ENCODE results near the gene TNNI2.

Gene TNNI2

DNA sequence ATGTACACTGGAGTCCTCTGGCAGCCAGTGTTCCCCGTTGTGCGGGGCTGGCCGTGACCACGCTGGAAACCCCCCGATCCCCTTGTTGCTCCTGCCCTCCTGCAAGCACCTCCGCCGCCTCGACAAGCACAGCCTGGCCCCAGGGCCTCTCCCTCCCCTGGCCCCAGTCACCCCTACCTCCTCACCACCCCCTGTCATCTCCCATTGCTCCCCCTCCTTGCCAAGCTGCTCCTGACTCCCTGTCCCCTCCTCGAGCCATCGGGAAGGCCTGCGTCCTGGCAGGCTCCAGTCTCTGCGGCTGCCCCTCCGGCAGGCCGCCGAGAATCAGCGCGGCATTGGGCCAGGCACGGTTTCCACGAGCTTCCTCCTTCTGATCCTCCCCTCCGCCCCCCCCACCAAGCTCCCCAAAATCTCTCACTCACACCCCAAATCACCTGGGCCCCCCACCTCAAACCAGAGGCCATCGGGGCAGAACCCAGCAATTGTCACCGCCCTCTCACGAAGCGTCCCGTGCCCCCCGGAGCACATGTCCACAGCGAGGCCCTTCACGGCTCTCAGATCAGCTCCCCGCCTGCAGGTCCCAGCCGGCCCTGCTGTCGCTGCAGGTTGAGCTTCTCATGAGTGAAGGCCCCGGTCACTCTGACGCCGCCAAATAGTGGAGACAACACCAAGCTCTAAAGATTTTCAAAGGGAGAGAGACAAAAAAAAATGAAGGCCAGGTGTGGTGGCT lies 8.4 kb downstream of the TNNI2 start:
- DNase-seq, result no peak

- DNase-seq, result no peak
These were observed 9.3 kb downstream of the TNNI2 start for GRCh38 chr11:1847926-1848639.

DNA sequence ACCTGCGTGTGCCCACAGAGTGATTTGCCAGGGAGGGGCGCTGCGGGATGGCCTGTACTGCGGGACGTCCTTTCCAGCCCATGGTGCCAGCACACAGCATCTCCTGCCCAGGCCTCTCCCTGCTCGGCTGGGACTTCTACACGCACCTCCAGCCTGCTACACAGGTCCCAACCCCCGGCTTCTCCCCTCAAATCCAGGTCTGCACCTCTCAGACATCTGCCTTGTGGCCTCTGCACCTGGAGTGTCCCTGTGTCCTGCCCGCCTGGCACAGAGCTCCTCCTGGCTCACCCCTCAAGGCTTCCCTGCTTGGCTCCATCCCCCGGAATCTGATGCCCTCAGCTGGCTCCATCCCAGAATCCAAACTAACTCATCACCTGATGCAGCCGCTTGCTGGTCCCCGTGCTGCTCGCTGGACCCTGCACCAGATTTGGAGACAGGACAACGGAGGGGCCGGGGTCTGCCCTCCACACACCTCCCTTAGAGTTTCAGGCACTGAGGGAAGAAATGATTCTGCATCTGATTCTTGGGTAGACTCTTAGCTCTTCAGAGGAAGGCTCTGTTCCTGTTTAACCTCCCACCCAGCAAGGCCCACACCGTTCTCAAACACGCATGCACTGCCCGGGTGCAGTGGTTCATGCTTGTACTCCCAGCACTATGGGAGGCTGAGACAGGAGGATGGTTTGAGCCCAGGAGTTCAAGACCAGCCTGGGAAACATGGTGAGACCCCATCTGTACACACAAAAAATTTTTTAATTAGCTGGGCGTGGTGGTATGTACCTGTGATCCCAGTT lies 10.1 kb downstream of the TNNI2 start:
- DNase-seq, result no peak

DNA sequence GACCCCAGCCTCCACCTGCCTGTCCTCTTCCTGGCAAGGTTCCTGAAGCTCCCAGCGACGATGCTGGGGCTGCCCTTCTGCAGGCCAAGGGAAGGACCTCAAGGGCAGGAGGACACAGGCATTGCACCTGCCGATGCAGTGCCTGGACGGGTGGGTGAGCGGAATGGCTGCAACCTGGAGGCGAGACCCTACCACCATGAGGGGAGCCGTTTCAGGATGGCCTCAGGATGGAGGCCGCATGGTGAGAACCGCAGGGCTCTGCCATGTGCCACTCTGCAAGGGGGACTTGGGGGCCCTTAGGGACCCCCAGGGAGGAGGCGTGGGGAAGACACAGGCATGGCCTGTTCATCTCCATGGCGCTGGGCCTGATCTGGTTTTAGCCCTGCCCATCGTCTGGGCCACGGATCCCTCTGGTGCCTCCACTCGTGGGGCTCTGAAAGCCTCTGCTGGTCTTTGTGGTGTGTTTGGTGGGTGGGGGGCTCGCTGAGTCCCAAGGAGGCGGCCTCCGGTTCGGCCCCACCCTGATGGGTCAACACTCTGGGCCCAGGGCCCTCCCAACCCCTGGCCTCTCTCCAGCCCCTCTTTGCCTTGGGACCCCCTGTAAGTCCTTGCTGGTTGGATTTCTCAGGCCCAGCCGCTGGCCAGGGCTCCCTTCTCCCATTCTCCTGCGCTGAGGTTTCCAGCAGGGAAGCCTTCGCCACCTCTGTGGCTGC lies 12.8 kb downstream of the TNNI2 start:
- DNase-seq, result no peak

DNA sequence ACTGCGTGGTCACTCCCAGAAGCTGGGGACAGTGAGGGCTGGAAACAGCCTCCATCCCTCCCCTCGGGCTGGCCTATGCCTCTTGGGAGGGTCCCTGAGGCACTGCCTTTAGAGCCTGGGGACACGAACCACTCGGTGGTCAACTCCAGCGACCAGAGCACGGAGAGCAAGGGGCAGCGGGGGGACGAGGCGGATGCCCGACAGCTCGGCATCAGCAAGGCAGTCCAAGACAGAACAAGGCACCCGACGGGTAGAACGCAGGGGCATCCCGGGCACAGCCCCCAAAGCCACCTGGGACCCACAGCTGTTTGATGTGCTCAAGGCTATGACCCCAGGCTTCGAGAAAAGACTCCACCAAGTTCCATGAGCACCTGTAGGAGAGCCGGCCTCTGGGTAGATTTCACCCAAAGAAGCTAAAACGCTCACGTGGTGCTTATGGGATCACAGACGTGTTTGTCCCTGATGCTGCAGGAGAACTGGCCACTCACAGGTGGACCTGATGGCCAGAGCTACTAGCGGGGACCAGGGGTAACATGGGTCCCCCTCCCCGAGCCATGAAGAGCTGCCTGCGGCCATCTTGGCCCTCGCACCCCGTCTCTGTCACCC lies 13.6 kb downstream of the TNNI2 start:
- DNase-seq, result no peak

GRCh38 chr11:1852877-1853276 lies 14.1 kb downstream of the TNNI2 start, which contains the start of gene LSP1:
Gene LSP1, plus strand, starts transcription at chr11:1853084. Its CDS starts 61 bp downstream, at chr11:1853145.
- DNase-seq, result no peak

DNA sequence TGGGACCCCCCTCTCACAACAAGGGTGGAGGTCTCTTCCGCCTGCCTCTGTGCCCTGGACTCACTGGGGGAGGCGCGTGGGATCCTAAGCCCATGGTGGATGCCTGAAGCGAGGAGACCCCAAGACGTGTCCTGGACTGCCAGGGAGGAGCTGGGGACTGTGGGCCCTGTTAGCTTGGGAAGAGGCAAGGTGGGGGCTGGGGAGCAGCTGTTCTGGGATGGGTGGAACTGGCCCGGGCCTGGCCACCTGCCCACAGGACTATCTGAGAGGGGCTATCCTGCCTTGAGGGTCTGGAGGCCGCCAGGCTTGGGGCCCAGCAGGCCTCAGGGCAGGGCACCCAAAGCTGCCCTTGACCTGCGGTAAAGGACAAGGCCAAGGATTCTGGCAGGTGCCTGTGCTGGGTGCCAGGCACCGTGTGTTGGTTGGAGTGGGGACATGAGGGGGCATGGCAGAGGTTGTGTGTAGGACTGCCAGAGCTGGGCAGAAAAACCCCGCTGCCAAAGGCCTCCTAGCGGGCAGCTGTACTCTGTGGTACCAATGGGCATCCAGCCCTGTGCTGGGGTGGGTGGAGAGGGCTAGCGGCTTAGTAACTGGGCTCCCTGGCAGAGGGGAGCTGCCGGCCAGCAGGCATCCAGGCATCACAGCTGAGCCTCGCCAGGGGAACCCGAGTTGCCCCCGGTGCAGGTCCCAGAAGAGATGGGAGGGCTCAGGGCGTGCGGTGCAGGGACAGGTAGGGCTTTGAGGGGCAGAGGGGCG lies 14.8 kb downstream of the TNNI2 start:
- no peak for DNase-seq

GRCh38 chr11:1854132-1854948 lies 15.6 kb downstream of the TNNI2 start:
- DNase-seq, result no peak

DNA sequence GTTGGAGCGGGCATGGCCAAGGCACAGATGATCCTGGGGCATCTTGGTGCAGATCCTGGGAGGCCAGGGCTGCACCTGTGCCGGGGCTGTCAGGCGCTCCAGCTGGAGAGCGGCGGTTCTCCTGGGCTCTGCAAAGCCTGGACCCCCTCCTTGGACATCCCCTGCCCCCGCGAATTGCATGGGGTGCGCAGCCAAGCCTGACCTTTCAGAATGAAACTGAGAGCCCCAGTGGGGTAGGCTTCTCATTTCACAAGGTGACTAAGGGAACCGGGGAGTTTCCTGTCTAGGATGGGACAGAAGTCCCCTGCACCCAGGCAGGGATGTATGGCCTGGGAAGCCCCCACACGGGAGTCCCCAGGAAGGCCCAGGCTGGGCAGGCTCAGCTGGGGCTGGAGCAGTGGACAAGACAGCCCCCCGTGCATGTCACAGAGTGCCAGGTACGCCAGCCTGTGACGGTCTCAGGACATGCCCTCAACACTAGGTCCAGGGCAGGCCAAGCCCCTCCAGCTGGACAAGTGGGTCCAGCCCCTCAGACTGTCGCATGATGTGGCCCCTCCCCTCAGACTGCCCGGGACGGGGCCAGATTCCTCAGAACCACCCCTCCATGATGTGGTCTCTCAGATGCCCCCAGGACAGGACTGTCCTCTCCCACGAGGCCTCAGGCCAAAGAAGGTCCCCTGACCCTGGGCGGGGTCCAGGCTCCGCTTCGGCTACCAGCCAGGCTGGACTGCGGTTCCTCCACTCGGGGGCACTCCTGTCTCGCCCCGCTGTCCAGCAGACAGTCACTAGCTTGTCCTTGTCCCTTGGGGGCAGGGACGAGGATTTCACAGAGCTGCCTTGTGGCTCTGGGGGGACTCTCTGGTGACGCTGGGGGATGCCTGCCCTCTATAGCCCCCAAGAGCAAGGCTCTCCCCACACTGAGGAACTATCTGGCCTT lies 16.4 kb downstream of the TNNI2 start:
- no peak for DNase-seq

GRCh38 chr11:1855886-1856265 lies 17.1 kb downstream of the TNNI2 start:
- DNase-seq, result no peak

DNA sequence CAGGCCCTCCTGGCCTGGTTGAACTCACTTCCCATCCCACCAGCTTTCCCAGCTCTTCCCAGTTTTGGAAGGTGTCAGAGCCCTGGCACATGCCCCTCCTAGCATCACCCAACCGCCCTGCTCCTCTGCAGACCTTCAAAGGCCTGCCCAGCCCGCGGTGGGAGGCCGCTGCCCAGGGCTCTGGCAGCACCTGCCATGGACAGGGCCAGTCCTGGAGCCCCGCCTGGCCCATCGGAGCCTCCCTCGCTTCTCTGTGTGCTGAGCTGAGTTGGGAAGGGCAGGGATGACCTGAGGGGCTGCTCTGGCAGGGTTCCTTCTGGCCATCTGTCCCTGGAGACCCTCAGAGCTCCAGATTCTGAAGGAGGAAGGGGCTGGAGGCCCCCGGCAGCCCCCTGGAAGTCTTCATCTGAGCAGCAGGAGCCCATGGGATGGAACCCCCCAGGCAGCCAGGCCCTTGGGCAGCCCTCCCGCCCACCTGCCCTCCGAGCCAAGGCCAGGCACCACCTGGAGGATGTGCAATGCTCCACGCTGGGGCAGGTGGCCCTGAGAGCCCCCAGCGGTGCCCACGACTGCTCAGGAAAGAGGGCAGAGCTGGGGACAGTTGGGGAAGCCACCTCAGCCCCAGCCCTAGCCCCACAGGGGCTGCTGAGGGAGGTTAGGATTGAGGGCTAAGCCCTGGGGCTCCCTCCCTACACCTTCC lies 17.7 kb downstream of the TNNI2 start:
- DNase-seq, result no peak

DNA sequence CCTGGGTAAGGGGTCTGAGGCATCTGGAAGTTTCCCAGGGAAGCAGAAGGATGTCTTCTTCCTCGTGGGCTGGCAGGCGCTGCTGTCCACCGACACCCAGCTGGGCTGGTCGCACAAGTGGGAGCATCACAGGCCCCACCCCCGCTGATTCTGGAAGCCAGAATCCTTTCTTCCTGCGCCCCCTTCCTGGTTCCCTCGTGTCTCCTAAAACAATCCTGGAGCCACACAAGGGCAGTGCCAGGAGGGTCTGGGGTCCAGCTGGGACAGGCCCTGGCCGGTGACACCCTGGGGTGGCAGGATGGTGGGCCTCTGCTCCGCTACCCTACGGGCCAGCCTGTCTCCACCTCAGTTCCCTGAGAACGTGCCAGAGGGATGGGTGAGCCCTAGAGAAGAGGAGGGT lies 18.3 kb downstream of the TNNI2 start:
- no peak for DNase-seq

GRCh38 chr11:1858154-1858553 lies 19.4 kb downstream of the TNNI2 start:
- DNase-seq, result no peak

DNA sequence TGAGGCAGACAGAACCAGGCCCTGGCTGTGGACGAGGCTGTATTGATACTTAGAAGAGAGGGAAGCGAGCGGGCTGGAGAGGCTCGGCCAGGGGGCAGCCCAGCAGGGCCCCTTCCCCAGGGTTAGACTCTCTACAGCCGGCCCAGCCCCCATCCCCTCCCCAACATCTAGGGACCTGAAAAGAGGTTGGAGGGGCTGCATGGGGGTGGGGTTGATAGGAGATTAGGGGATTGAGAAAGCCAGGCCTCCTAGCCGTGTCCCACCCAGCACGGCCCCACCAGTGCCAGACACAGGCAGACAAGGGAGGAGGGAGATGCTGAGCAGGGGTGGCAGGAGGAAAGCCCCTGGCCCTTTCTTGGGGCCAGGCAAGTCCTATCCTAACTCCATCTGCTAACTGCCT lies 19.8 kb downstream of the TNNI2 start:
- DNase-seq, result no peak

DNA sequence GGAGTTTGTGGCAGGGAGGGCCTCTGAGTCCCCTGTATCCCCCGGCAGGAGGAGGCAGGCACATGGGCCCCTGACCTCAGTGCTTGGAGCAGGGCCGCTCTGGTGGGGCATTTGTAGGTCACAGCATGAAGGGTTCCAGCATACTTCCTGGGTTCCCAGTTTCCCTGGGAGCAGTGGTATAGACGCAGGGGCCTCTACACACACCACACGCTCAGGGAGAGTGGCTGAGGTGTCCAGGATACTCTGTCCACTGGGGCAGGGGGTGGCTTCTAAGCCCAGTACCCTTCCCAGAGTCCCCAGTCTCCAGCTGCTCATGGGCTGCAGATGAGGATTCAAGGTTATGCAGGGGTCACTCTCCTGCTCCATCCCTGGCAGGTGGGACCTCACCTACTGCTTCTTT lies 20.2 kb downstream of the TNNI2 start:
- DNase-seq, result no peak

DNA sequence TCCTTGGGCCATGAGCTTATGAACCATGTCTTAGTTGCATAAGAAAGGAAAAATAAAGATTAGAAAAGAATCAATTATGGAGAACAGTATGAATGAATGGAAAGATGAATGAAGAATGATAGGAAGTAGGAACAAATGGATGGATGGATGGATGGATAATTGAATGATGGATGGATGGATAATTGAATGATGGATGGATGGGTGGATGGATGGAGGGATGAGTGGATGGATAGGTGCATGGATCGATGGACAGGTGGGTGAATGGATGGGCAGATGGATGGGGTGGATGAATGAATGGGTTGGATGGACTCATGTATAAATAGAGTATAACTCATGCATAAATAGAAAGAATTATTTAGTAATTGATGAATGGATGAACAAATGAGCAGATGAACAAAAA lies 21.3 kb downstream of the TNNI2 start:
- no peak for DNase-seq

DNA sequence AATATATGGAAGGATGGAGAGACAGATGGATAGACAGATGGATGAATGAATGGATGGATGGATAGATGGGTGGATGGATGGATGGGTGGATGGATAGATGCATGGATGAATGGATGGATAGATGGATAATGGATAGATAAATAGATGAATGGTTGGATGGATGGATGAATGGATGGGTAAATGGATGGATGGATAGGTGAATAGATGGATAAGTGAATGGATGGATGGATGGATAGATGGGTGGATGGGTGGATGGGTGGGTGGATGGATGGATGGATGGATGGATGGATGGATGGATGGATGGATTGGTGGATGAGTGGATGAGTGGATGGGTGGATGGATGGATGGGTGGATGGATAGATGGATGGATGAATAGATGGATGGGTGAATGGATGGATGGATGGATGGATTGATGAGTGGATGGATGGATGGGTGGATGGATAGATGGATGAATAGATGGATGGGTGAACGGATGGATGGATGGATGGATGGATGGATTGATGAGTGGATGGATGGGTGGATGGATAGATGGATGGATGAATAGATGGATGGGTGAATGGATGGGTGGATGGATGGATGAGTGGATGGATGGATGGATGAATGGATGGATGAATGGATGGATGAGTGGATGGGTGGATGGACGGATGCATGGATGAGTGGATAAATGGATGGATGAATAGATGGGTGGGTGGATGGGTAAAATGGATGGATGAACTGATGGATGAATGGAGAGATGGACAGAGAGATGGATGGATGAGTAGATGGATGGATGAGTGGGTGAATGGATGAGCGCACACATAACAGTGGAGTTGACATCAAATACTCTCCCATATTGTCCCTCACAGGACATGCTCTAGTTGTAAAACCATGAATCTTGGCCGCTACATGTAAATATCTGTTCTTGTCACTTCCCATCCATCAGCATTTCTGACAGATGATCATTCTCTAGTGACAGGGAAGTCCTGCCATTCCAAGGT lies 22.9 kb downstream of the TNNI2 start:
- DNase-seq, result no peak
